ENCODE data around the gene LCE1D.

LCE1D gene

GRCh38 chr1:152817309-152817708, 20.8 kb downstream of the LCE1D start:
- DNase-seq, result no peak

- DNase-seq, result no peak
Measured at GRCh38 chr1:152823294-152823693, 26.8 kb downstream of the LCE1D start.

GRCh38 chr1:152824964-152825363, 28.4 kb downstream of the LCE1D start:
- no peak for DNase-seq

- DNase-seq, result no peak
Measured at GRCh38 chr1:152827173-152827572, 30.7 kb downstream of the LCE1D start, which contains the start of gene LCE1A. Gene LCE1A (plus strand): TSS chr1:152827473. CDS start chr1:152827473, 0 bp downstream.

GRCh38 chr1:152836870-152837269, 40.3 kb downstream of the LCE1D start:
- DNase-seq, result no peak

GRCh38 chr1:152842556-152842955, 46.0 kb downstream of the LCE1D start, which contains the start of gene LCE6A:
Gene LCE6A (plus strand): TSS chr1:152842856. CDS start chr1:152843521, 665 bp downstream.
- DNase-seq, result no peak

Measured in effector CD8-positive, alpha-beta T cell (primary cell).